Glomerular endothelial cell (primary cell): ENCODE results near the gene CTSG. TPM values are rescaled to one million over a fixed set of nuclear protein-coding genes. Genes with fewer than 3 reads are reported as not detected.
"Not testable (repeated sequence)": the region's sequence is repeated elsewhere in the genome, so short reads cannot be mapped to it uniquely, and the experiment has no call there.

Experiments used
- DNase-seq: peaks from one replicate; pipeline ENCODE4 v3.0.0-alpha.2; 2011; ENCODE audit warnings: low read depth, low spot score; ENCODE audit errors: extremely low read depth
- total RNA-seq: library from RNA; depleted of rRNA; stranded (reverse); fragments of >200 nt; gene quantifications from 2 replicates; pipeline ENCODE4 v1.2.3, GENCODE V29; 2015

Gene CTSG
- not detected in 2 replicates for total RNA-seq

DNA sequence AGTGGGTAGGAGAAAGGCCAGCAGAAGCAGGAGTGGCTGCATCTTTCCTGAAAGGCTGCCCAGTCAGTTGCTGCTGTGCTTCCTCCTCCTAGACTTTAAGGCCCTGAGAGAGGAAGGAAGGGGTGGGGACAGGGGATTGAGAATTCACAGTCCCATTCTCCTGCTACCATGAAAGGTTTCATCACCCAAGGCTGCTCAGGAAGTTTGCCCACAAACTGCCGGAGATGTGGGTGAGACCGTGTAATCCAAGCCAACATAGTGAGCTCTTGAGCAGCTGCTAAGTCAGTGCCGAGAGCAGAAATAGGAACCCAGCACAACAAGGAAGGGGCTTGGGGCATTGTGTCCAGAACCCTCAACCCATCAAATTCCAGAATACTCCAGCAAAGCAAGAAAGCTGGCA lies at the start of gene CTSG:
Gene CTSG, minus strand, starts transcription at position 69 of the 400 bp plus-strand sequence. Its CDS starts 27 bp downstream, at position 42.
- no peak for DNase-seq

GRCh38 chr14:24613747-24614146 lies 37.7 kb upstream of the CTSG start:
- no peak for DNase-seq

- no peak for DNase-seq
These were observed 37.2 kb upstream of the CTSG start for GRCh38 chr14:24613241-24613640.

DNA sequence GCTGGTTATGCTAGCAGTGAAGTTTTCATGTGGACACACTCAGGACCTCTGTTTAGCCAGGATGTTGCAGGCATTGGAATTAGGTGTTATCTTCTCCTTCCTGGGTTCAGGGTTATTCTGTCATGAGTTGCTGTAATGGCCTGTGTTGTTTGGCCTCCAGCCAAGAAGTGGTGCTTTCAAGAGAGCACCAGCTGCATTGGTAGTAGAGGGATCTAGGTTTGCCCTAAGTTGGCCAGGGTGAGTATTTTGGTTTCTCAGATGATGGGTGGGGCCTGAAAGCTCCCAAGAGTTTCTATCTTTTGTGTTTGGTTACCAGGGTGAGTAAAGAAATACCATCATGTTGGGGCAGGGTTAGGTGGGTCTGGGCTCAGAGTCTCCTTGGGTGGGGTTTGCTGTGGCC lies 36.1 kb upstream of the CTSG start:
- no peak for DNase-seq

- no peak for DNase-seq
These were observed 33.8 kb upstream of the CTSG start, which contains the start of gene GZMH for GRCh38 chr14:24609655-24610344. Gene GZMH (minus strand): TSS chr14:24609685. CDS start chr14:24609613, 72 bp downstream.

- DNase-seq, result no peak
These were observed 31.8 kb upstream of the CTSG start for GRCh38 chr14:24607635-24608514.

DNA sequence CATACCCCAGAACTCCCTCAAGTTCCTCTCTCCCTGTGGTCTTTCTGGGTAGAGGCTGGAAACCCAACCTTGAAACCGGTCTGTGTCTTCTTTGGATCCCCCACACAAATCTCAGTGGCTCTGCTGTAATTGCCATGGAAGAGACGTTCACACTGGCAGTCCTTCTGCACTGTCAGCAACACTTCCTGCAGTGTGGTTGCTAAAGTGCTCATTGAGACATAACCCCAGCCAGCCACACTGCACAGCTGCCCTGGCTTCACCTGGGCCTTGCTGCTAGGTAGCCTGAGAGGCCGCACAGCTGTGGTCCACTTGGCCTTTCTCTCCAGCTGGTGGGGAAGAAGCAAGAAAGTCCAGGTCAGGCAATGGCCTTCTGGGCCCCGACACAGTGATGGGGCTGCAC lies 31.0 kb upstream of the CTSG start:
- no peak for DNase-seq

DNA sequence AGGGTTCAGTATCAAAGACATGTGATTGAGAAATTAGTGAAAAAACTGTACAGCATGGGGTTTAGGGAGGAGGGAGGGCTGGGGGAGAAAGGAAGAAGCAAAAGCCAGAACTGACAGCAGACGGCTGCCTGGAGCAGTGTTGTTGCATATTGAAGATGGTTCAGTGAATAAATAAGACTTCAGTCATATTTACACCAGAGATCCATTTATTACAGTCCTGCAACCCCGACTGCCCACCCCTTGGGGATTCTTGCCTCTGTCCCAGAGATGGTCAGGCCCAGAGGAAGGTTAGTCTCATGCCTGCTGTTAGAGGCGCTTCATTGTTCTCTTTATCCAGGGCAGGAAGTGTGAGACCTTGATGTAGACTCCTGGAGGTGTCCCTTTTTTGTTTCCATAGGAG lies 30.2 kb upstream of the CTSG start:
- DNase-seq, result no peak

DNA sequence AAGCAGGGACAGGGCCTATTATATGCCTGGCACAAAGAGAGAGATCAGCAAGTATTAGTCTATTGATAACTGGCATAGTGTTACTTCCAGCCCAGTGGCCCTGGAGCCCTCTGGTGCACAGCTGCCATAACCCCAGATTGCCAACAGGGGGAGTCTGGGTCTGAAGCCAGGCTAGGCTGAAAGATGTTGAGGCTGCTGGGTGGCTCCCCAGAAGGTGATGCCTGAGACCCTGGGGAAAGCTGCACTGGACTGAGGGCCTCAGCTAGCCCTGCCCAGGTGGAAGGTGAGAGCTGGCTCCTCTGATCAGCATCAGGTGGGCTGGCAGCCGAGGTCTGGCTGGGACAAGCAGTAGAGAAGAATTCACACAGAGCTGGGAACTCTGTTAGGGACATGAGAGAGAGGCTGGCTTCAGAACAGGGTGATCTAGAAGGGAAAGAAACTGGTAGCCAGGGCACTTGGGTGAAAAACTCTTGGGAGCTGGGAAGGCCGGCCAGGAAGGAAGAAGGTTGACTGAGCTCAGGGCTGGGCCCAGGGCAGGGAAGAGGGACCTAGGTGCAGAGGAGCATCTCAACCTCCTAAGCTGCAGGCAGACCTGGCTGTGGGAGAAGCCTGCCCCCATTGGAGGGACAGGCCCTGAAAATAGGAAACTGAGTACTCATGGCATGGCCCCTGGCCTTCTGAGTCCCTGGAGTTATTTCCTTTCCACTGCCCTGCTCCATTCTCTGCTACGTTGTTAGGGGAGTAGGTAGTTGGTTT lies 29.6 kb upstream of the CTSG start:
- no peak for DNase-seq

DNA sequence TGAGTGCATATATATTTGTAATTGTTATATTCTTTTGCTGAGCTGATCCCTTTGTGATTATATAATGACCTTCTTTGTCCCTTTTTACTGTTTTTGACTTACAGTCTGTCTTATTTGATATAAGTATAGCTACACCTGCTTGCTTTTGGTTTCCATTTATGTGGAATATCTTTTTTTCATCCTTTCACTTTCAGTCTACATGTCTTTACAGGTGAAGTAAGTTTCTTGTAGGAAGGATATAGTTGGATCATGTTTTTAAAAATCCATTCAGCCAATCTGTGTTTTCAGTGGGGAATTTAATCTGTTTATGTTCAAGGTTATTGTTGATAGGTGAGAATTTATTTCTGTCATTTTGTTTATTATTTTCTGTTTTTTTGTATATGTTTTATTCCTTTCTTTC lies 21.4 kb upstream of the CTSG start:
- no peak for DNase-seq

GRCh38 chr14:24595073-24595808 lies 19.2 kb upstream of the CTSG start:
- DNase-seq, result no peak

DNA sequence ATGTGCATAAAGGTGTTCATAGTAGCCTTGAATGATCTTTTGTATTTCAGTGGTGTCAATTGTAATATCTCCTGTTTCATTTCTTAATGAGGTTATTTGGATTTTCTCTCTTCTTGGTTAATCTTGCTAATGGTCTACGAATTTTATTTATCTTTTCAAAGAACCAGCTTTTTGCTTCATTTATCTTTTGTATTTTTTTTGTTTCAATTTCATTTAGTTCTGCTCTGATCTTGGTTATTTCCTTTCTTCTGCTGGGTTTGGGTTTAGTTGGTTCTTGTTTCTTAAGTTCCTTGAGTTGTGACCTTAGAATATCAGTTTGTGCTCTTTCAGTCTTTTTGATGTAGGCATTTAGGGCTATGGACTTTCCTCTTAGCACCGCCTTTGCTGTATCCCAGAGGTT lies 15.0 kb upstream of the CTSG start:
- DNase-seq, result not testable (repeated sequence)

GRCh38 chr14:24584402-24584801 lies 8.4 kb upstream of the CTSG start:
- not testable (repeated sequence) for DNase-seq

DNA sequence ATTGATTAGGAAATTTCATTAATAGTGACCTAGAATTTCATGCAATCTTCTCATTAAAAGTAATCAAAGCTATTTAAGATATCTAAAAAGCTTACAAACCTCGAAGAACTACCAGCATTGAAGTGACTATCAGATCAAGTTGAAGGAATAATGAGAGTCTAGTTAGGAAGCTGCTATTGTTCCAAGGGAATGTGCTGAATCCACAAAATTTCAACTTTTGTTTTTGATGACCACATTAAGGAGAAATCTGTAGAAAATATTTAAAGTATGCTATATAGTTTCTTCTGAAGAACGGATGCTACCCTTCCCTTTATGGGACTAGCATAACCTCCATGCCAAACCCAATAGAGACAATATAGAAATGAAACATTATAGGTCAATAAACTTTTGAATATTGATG lies 2.5 kb upstream of the CTSG start:
- DNase-seq, result no peak

DNA sequence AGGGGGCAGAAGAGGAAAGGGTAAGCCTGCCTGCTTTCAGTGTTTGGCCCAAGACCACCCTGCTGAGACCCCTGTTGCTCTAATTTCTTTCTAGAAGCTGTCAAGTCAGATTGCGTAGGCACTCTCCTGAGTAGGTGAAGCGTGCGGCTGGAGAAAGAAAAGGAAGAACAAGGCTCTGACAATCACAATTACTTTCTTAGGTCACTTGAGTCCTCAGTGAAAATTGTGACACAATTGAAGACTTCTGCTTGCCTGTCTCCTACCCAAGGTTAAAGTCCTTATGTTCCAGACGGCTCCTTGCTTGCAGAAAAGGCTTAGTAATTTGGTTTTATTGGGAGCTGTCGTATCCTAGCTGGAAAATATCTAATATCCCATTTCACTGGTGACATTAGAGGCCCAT lies 721 bp upstream of the CTSG start:
- no peak for DNase-seq

GRCh38 chr14:24574206-24574774 lies 1.8 kb downstream of the CTSG start:
- no peak for DNase-seq

DNA sequence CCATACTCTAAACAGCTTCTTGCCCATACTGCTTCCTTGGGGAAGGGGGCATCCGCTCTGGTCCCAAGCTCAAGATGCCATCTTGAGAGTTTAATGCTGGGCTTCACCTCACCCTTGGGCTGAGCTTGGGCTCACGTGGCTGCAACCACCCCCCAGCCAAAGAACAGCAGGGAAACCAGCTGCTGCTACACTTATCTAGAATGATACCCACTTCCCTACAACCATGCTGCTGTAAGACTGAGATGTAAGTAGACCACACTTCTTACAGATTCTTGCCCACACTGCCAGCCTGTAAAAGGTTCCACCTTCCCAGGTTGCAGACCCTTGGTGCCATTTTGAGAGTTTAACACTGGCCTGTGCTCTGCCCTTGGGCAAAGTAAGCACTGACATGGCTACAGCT lies 9.7 kb downstream of the CTSG start:
- no peak for DNase-seq

DNA sequence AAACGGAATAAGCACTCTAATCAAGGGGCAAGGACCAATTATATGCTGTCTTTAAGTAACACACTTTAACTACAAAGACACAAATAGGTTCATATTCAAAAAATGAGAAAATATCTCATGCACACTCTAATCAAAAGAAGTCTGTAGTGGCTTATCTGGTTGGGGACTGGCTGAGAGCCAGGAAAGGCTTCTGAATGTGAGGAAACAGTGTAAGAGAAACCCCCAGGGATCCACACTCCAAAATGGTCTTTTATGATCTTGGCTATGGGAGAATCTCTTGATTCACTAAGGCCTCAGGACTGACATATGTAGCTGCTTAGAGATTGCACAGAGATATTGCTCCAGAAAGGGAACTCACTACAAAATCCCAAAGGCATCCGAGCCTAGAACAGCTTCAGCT lies 10.3 kb downstream of the CTSG start:
- DNase-seq, result no peak

- no peak for DNase-seq
These were observed 12.5 kb downstream of the CTSG start for GRCh38 chr14:24563505-24563904.

GRCh38 chr14:24556756-24557155 lies 19.3 kb downstream of the CTSG start:
- DNase-seq, result no peak
